Psoas muscle (tissue), 8 donors: ENCODE measurements around the gene HLCS. TPM values are rescaled to one million over a fixed set of nuclear protein-coding genes. Genes with fewer than 3 reads are reported as not detected.
"Not testable (repeated sequence)": the region's sequence is repeated elsewhere in the genome, so short reads cannot be mapped to it uniquely, and the experiment has no call there.

Experiments used
- ATAC-seq, 4 donors: fragments of 200-7000 bp; cut with Tn5 transposase; one replicate each; pipeline ENCODE4 v1.9.1; 2020; ENCODE audit warnings: moderate library complexity in 3 of 4, mild to moderate bottlenecking in 2 of 4
- DNase-seq, 2 donors: peaks; one replicate each; pipeline ENCODE4 v3.0.0-alpha.2; 2020
- H3K27ac ChIP-seq: fragments of 200-600 bp; one replicate; pipeline ENCODE4 v1.8.0; 2022
- H3K27me3 ChIP-seq, 3 donors: fragments of 200-600 bp in 1 of 3; one replicate each; pipeline versions ENCODE4 v1.6.1 to v1.8.0; 2013 to 2022; ENCODE audit warnings: low read length in 2 of 3, mild to moderate bottlenecking in 2 of 3, moderate library complexity in 1 of 3; ENCODE audit not compliant: insufficient read depth in 3 of 3
- H3K36me3 ChIP-seq, 2 donors: fragments of 200-600 bp in 1 of 2; one replicate each; pipeline versions ENCODE4 v1.6.1 to v1.8.0; 2013 to 2022; ENCODE audit warnings: low read depth in 1 of 2, mild to moderate bottlenecking in 1 of 2, moderate library complexity in 1 of 2; ENCODE audit not compliant: insufficient read depth in 1 of 2
- H3K4me1 ChIP-seq: fragments of 200-600 bp; one replicate; pipeline ENCODE4 v1.8.0; 2022
- H3K4me3 ChIP-seq: fragments of 200-600 bp; one replicate; pipeline ENCODE4 v1.8.0; 2022; ENCODE audit warnings: mild to moderate bottlenecking
- H3K9me3 ChIP-seq: fragments of 200-600 bp; one replicate; pipeline ENCODE4 v1.8.0; 2022
- WGBS, 3 donors: extraction: QIAGEN DNeasy Blood & Tissue Kit; methylation state at CpG; one replicate each; pipeline versions ENCODE4 v1.1.6 to v1.1.7; 2013; 5-methylcytosine and 5-hydroxymethylcytosine counted together
- intact Hi-C, 2 donors: fragments of 100-400 bp; cut with DNase I; formaldehyde crosslinking; loops; one replicate each; pipeline versions ENCODE4 v1.11.0 to v1.14.2; 2022
- polyA plus RNA-seq, 3 donors: library from polyadenylated mRNA; stranded (reverse); fragments of 200-250 nt; gene quantifications; one replicate each; pipeline ENCODE4 v1.2.3, GENCODE V29; 2013
- total RNA-seq, 4 donors: library from RNA; stranded (reverse); fragmentation: NEBNext Ultra II Directional in 2 of 4; extraction: Animal tissue kit (Norgen Biotek cat#: 25700) in 2 of 4; gene quantifications; one replicate each; pipeline versions ENCODE4 v1.2.1 to v1.2.4, GENCODE V29; 2021 to 2023
- TF ChIP-seq, protein P1 (sequence below): fragments of 200-600 bp; IDR thresholded peaks from one replicate; pipeline ENCODE4 v1.8.0; 2022; ENCODE audit warnings: antibody characterized with exemption
- donor health status: healthy with polysubstance abuse.
- donor health status: DM: no; HTN: no; CAD: no; lungs with moderate emphysema.
- donor health status: Bipolar disorder and iron deficiency.
- donor health status: healthy.
- donor health status: DM: yes; HTN: yes; CAD: no.
- donor health status: DM: no; HTN: no; CAD: no.
- donor health status: DM: no; HTN: no; CAD: no.
- donor health status: DM: yes; HTN: yes; CAD: no.

The HLCS gene
- total and polyA plus RNA-seq, 7 donors: 3.6 to 13.5 (median 8.1) TPM

DNA sequence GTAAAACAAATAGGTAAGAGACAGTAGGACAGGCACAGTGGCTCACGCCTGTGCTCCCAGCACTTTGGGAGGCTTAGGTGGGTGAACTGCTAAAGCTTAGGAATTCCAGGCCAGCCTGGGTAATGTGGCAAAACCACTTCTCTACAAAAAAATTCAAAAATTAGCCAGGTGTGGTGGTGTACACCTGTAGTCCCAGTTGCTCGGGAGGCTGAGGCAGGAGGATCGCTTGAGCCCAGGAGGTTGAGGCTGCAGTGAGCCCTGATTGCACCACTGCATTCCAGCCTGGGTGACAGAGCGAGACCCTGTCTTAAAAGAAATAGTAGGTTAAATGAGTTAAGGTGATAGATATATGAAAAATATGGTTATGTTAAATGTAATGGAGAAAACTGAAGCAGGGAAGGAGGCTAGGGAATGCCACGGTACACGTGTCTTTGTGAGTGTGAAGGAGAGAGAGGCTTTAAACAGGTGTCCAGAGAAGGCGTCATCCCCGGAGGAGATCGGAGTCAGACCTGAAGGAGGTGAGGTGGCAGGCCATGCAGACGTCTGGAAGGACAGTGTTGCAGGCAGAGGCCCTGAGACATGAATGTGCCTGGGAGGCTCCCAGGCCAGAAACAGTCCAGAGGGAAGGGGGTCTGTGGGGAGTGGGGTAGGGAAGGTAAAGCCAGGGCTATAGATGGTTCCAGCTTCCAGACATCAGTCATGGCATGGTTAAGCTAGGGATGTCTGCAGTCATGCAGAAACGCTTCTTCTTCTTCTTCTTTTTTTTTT lies 32.8 kb upstream of the HLCS start:
- Histone ChIP-seq H3K27me3 (peaks cover 0 to 5% (median 4%) of the 10 kb centered on the region in 3 donors), H3K9me3 (no peaks in the 10 kb centered on the region), H3K4me1 (no peaks in the 10 kb centered on the region), H3K4me3 (no peak overlapping the region), H3K36me3 (no peaks in the 10 kb centered on the region), H3K27ac (no peak overlapping the region)
- intact Hi-C loops: no loop called here
- DNase-seq (no peak), ATAC-seq (no peak)
- 85 to 90% (median 86%) methylated on average over 11 of the region's 11 CpGs for WGBS, 3 donors
- TF ChIP-seq, protein P1, sequence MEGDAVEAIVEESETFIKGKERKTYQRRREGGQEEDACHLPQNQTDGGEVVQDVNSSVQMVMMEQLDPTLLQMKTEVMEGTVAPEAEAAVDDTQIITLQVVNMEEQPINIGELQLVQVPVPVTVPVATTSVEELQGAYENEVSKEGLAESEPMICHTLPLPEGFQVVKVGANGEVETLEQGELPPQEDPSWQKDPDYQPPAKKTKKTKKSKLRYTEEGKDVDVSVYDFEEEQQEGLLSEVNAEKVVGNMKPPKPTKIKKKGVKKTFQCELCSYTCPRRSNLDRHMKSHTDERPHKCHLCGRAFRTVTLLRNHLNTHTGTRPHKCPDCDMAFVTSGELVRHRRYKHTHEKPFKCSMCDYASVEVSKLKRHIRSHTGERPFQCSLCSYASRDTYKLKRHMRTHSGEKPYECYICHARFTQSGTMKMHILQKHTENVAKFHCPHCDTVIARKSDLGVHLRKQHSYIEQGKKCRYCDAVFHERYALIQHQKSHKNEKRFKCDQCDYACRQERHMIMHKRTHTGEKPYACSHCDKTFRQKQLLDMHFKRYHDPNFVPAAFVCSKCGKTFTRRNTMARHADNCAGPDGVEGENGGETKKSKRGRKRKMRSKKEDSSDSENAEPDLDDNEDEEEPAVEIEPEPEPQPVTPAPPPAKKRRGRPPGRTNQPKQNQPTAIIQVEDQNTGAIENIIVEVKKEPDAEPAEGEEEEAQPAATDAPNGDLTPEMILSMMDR: no peak

DNA sequence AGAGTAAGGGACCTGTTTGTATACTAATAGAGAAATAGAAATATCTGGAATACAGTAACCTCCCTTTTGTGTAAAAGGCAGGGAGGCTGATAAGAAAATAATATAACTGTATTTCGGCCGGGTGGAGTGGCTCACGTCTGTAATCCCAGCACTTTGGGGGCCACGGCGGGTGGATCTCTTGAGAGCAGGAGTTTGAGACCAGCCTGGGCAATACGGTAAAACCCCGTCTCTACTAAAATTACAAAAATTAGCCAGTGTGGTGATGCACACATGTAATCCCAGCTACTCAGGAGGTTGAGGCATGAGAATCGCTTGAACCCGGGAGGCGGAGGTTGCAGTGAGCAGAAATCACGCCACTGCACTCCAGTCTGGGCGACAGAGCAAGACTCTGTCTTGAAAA lies 28.8 kb upstream of the HLCS start:
- DNase-seq, H3K9me3 ChIP-seq, H3K27me3 ChIP-seq, intact Hi-C loops, H3K4me1 ChIP-seq, ATAC-seq, H3K27ac ChIP-seq, H3K36me3 ChIP-seq, H3K4me3 ChIP-seq: not testable (repeated sequence)
- WGBS, 3 donors: 92 to 96% (median 93%) methylated on average over 12 of the region's 12 CpGs

DNA sequence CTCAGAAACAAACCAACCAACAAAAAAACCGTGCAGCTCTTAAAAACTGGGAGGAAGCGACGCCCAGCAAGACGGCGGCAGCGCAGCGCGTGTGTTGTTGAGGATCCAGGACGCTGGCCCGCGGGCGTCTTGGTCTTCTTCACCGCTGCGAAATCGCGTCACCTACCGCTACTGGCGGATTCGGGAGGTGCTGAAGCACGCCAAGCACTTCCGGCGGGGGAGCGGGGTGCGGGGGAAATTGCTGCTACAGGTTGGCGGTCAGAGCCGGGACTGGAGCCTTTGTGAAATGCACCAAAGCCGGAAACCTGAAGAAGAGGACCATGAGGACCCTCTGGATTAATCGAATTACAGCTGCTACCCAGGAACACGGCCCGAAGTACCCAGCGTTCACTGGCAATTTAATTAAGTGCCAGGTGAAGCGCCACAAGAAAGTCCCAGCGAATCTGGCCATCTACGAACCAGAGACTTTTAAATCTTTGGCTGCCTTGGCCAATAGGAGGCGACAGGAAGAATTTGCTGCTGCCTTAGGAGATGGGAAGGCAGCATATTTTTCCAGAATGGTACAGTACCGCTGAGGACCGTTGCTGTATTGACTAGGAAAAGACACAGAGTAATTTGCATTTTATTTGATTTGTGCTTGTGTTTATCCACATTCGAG lies 28.2 kb upstream of the HLCS start:
- H3K9me3 ChIP-seq: no peaks in the 10 kb centered on the region
- H3K27ac ChIP-seq: no peak overlapping the region
- H3K4me3 ChIP-seq: no peak overlapping the region
- H3K4me1 ChIP-seq: no peaks in the 10 kb centered on the region
- ATAC-seq: no peak
- 35 to 38% (median 37%) methylated on average over 38 of the region's 38 CpGs for WGBS, 3 donors
- no peak for DNase-seq
- no peaks in the 10 kb centered on the region for H3K36me3 ChIP-seq
- TF ChIP-seq, protein P1: no peak
- peaks cover 0 to 5% (median 4%) of the 10 kb centered on the region in 3 donors for H3K27me3 ChIP-seq
- intact Hi-C loops: loop anchor here in 1 of 2 donors (5.0 kb wide), 1 partner anchor 78 kb away; the partner anchor contains the start of genes PIGP and TTC3

DNA sequence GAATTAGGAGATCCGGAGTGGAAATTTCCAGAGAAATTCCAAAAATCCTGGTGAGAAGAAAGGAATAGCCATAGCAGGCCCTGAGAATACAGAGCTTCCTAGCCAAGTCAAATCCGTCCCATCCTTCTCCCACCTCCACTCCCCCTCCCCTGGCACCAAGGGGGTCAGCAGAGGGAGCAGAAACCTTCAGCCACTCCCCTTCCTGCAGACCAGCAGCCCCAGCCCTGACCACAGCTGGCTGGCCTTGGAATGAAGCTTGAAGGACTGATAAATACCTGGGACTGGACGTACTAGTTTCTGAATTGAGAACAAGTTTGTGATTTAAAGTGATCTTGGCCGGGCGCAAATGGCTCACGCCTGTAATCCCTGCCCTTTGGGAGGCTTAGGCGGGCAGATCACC lies 26.2 kb upstream of the HLCS start:
- no peak overlapping the region for H3K27ac ChIP-seq
- H3K4me3 ChIP-seq: no peak overlapping the region
- 63 to 86% (median 68%) methylated on average over 7 of the region's 7 CpGs for WGBS, 3 donors
- TF ChIP-seq, protein P1: no peak
- DNase-seq (no peak), ATAC-seq (no peak)
- intact Hi-C loops: loop anchor here in 1 of 2 donors (5.0 kb wide), 1 partner anchor 80 kb away; the partner anchor contains the start of genes PIGP and TTC3
- no peaks in the 10 kb centered on the region for H3K36me3 ChIP-seq
- peaks cover 0 to 5% (median 4%) of the 10 kb centered on the region in 3 donors for H3K27me3 ChIP-seq
- no peaks in the 10 kb centered on the region for H3K4me1 ChIP-seq
- H3K9me3 ChIP-seq: no peaks in the 10 kb centered on the region

DNA sequence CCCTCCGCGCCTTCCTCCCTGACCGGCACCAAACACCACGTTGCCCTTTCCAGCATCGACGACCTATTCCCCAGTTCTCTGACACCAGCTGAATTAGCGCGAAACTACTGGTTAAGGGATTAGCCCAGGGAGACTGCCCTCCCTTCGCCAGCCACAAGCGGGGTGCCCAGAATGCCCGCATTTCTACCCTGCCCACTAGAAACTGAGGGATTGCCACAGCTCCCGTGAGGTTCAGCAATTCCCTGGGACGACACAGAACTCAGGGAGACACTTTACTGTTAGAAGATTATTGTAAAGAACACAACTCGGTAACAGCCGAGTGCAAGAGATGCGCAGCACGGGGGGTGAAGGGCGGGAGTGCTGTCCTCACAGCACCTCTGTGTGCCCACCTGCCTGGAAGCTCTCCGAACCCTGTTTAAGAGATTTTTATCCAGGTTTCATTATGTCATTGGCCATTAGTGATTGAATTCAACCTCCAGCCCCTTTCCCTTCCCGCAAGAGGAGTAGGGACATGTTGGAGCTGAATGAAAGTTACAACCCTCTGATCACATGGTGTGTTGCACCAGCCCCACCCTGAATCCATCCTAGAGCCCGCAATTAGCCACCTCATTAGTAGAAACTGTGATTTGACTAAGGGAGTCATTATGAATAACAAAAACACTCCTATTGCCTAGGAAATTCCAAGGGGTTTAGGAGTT lies 24.2 kb upstream of the HLCS start:
- ATAC-seq (no peak), DNase-seq (no peak)
- no peaks in the 10 kb centered on the region for H3K36me3 ChIP-seq
- H3K4me3 ChIP-seq: peak overlapping the region; percentile 86
- WGBS, 3 donors: 60 to 63% (median 62%) methylated on average over 21 of the region's 21 CpGs
- peaks cover 0 to 5% (median 4%) of the 10 kb centered on the region in 3 donors for H3K27me3 ChIP-seq
- TF ChIP-seq, protein P1: no peak
- no peaks in the 10 kb centered on the region for H3K4me1 ChIP-seq
- intact Hi-C loops: loop anchor here in 1 of 2 donors (5.0 kb wide), 1 partner anchor 82 kb away; the partner anchor contains the start of genes PIGP and TTC3
- H3K9me3 ChIP-seq: no peaks in the 10 kb centered on the region
- peak overlapping the region; percentile 99 for H3K27ac ChIP-seq
